BLaER1 treated with 17β-estradiol and CSF1 and Interleukin-3, amounts not matched to agents 10 nM and 100 nM (cell line): Measurements from ENCODE around the gene ZNF664.

Experiments
- H3K27ac ChIP-seq, 11 experiments: shearing (Covaris generic); formaldehyde crosslinking; 2 replicates each; pipeline ENCODE4 v1.8.1; 2022
- H3K27me3 ChIP-seq, 11 experiments: shearing (Covaris generic); formaldehyde crosslinking; 2 replicates each; pipeline ENCODE4 v1.8.1; 2022
- H3K36me3 ChIP-seq, 11 experiments: shearing (Covaris generic); formaldehyde crosslinking; 2 replicates each; pipeline ENCODE4 v1.8.1; 2022
- H3K4me1 ChIP-seq, 10 experiments: shearing (Covaris generic); formaldehyde crosslinking; 2 replicates each; pipeline ENCODE4 v1.8.1; 2022
- H3K4me2 ChIP-seq, 11 experiments: shearing (Covaris generic); formaldehyde crosslinking; 2 replicates each; pipeline ENCODE4 v1.8.1; 2022
- H3K4me3 ChIP-seq, 10 experiments: shearing (Covaris generic); formaldehyde crosslinking; 2 replicates each; pipeline ENCODE4 v1.8.1; 2022
- H3K9ac ChIP-seq, 11 experiments: shearing (Covaris generic); formaldehyde crosslinking; 2 replicates each; pipeline ENCODE4 v1.8.1; 2022
- H3K9me3 ChIP-seq, 11 experiments: shearing (Covaris generic); formaldehyde crosslinking; replicated peaks in 1 of 11; 2 replicates each; pipeline ENCODE4 v1.8.1; 2022
- H4K20me1 ChIP-seq, 11 experiments: shearing (Covaris generic); formaldehyde crosslinking; 2 replicates each; pipeline ENCODE4 v1.8.1; 2022
- Cebpa-rat ChIP-seq, 11 experiments: shearing (Covaris generic); IDR thresholded peaks; 2 replicates each; pipeline ENCODE4 v1.8.1; 2022

The ZNF664 gene

GRCh38 chr12:123948796-123949769 lies 23.9 kb upstream of the ZNF664 start:
- Histone ChIP-seq H3K9ac (no peak overlapping the region), H4K20me1 (peaks cover 0 to 54% (median 7%) of the 10 kb centered on the region in 11 experiments; a peak in 10 of 22 replicates), H3K27ac (no peak overlapping the region), H3K9me3 (peaks cover 0 to 4% (median 0%) of the 10 kb centered on the region in 11 experiments; a peak in 1 of 22 replicates), H3K4me2 (no peak overlapping the region), H3K27me3 (no peaks in the 10 kb centered on the region), H3K36me3 (peaks cover 0 to 42% (median 4%) of the 10 kb centered on the region in 11 experiments; a peak in 7 of 22 replicates), H3K4me3 (no peak overlapping the region), H3K4me1 (peaks cover 1 to 13% (median 9%) of the 10 kb centered on the region in 10 experiments; a peak in 15 of 20 replicates)
- no peak for TF ChIP-seq Cebpa-rat (IDR thresholded peaks at IDR 0.05)

- TF ChIP-seq Cebpa-rat (IDR thresholded peaks at IDR 0.05), result no peak
- Histone ChIP-seq H3K36me3 (peaks cover 0 to 35% (median 4%) of the 10 kb centered on the region in 11 experiments; a peak in 6 of 22 replicates), H4K20me1 (peaks cover 0 to 60% (median 7%) of the 10 kb centered on the region in 11 experiments; a peak in 10 of 22 replicates), H3K9ac (no peak overlapping the region), H3K27ac (no peak overlapping the region), H3K27me3 (no peaks in the 10 kb centered on the region), H3K4me2 (no peak overlapping the region), H3K4me3 (no peak overlapping the region), H3K4me1 (peaks cover 0 to 13% (median 6%) of the 10 kb centered on the region in 10 experiments; a peak in 8 of 20 replicates), H3K9me3 (no peaks in the 10 kb centered on the region)
Observed at GRCh38 chr12:123949770-123950165, 23.2 kb upstream of the ZNF664 start.

GRCh38 chr12:123950476-123951349 lies 22.3 kb upstream of the ZNF664 start:
- Histone ChIP-seq H3K9me3 (no peaks in the 10 kb centered on the region), H3K4me1 (peaks cover 0 to 13% (median 5%) of the 10 kb centered on the region in 10 experiments; a peak in 8 of 20 replicates), H3K4me2 (peak overlapping the region in 1 of 11 experiments; percentile 12; a peak in 1 of 22 replicates), H3K27me3 (no peaks in the 10 kb centered on the region), H3K36me3 (peaks cover 0 to 26% (median 0%) of the 10 kb centered on the region in 11 experiments; a peak in 3 of 22 replicates), H3K27ac (no peak overlapping the region), H3K9ac (no peak overlapping the region), H4K20me1 (peaks cover 0 to 53% (median 5%) of the 10 kb centered on the region in 11 experiments; a peak in 10 of 22 replicates), H3K4me3 (no peak overlapping the region)
- TF ChIP-seq Cebpa-rat (IDR thresholded peaks at IDR 0.05), result no peak

- H3K36me3 ChIP-seq, result peaks cover 0 to 21% (median 0%) of the 10 kb centered on the region in 11 experiments; a peak in 3 of 22 replicates
- no peaks in the 10 kb centered on the region for H3K9me3 ChIP-seq
- peaks cover 0 to 13% (median 5%) of the 10 kb centered on the region in 10 experiments; a peak in 8 of 20 replicates for H3K4me1 ChIP-seq
- H3K27me3 ChIP-seq, result no peaks in the 10 kb centered on the region
- no peak overlapping the region for H3K9ac ChIP-seq
- H3K4me3 ChIP-seq, result no peak overlapping the region
- peaks cover 0 to 46% (median 5%) of the 10 kb centered on the region in 11 experiments; a peak in 10 of 22 replicates for H4K20me1 ChIP-seq
- no peak overlapping the region for H3K27ac ChIP-seq
- no peak overlapping the region for H3K4me2 ChIP-seq
- TF ChIP-seq Cebpa-rat (IDR thresholded peaks at IDR 0.05), result no peak
Observed at GRCh38 chr12:123951467-123951866, 21.5 kb upstream of the ZNF664 start.

GRCh38 chr12:123952037-123952436 lies 21.0 kb upstream of the ZNF664 start:
- H3K9ac ChIP-seq, result no peak overlapping the region
- no peak overlapping the region for H3K4me3 ChIP-seq
- no peaks in the 10 kb centered on the region for H3K27me3 ChIP-seq
- peaks cover 0 to 40% (median 5%) of the 10 kb centered on the region in 11 experiments; a peak in 10 of 22 replicates for H4K20me1 ChIP-seq
- peak overlapping the region in 7 of 11 experiments; percentile 8 to 35 (median 14); a peak in 6 of 22 replicates for H3K4me2 ChIP-seq
- H3K9me3 ChIP-seq, result no peaks in the 10 kb centered on the region
- H3K27ac ChIP-seq, result no peak overlapping the region
- peaks cover 0 to 13% (median 5%) of the 10 kb centered on the region in 10 experiments; a peak in 8 of 20 replicates for H3K4me1 ChIP-seq
- TF ChIP-seq Cebpa-rat (IDR thresholded peaks at IDR 0.05), result no peak
- H3K36me3 ChIP-seq, result peaks cover 0 to 21% (median 0%) of the 10 kb centered on the region in 11 experiments; a peak in 3 of 22 replicates

GRCh38 chr12:123954647-123955350 lies 18.2 kb upstream of the ZNF664 start:
- H3K36me3 ChIP-seq, result 0 out of 22 replicates have a peak, but pooled peaks cover 0 to 3% (median 0%) of the 10 kb centered on the region in 11 experiments
- no peak overlapping the region for H3K4me3 ChIP-seq
- no peak for TF ChIP-seq Cebpa-rat (IDR thresholded peaks at IDR 0.05)
- H3K27me3 ChIP-seq, result no peaks in the 10 kb centered on the region
- H3K4me1 ChIP-seq, result peaks cover 0 to 13% (median 7%) of the 10 kb centered on the region in 10 experiments; a peak in 9 of 20 replicates
- peaks cover 0 to 28% (median 8%) of the 10 kb centered on the region in 11 experiments; a peak in 9 of 22 replicates for H4K20me1 ChIP-seq
- no peak overlapping the region for H3K4me2 ChIP-seq
- H3K9me3 ChIP-seq, result no peaks in the 10 kb centered on the region
- no peak overlapping the region for H3K27ac ChIP-seq
- no peak overlapping the region for H3K9ac ChIP-seq

- no peaks in the 10 kb centered on the region for H3K27me3 ChIP-seq
- H3K4me3 ChIP-seq, result no peak overlapping the region
- H4K20me1 ChIP-seq, result peaks cover 0 to 29% (median 0%) of the 10 kb centered on the region in 11 experiments; a peak in 7 of 22 replicates
- H3K4me1 ChIP-seq, result peaks cover 0 to 11% (median 6%) of the 10 kb centered on the region in 10 experiments; a peak in 8 of 20 replicates
- no peak for TF ChIP-seq Cebpa-rat (IDR thresholded peaks at IDR 0.05)
- H3K27ac ChIP-seq, result no peak overlapping the region
- no peaks in the 10 kb centered on the region for H3K9me3 ChIP-seq
- 0 out of 22 replicates have a peak, but pooled peaks cover 0 to 6% (median 0%) of the 10 kb centered on the region in 11 experiments for H3K36me3 ChIP-seq
- H3K9ac ChIP-seq, result no peak overlapping the region
- no peak overlapping the region for H3K4me2 ChIP-seq
Observed at GRCh38 chr12:123956249-123956648, 16.8 kb upstream of the ZNF664 start.

- Histone ChIP-seq H3K4me2 (peak overlapping the region in 4 of 11 experiments; percentile 4 to 38 (median 16); a peak in 4 of 22 replicates), H3K9ac (no peak overlapping the region), H3K27me3 (no peaks in the 10 kb centered on the region), H3K36me3 (0 out of 22 replicates have a peak, but pooled peaks cover 0 to 6% (median 0%) of the 10 kb centered on the region in 11 experiments), H3K4me1 (peaks cover 0 to 8% (median 2%) of the 10 kb centered on the region in 10 experiments; a peak in 8 of 20 replicates), H3K4me3 (no peak overlapping the region), H3K9me3 (no peaks in the 10 kb centered on the region), H4K20me1 (peaks cover 0 to 33% (median 7%) of the 10 kb centered on the region in 11 experiments; a peak in 8 of 22 replicates), H3K27ac (no peak overlapping the region)
- TF ChIP-seq Cebpa-rat (IDR thresholded peaks at IDR 0.05), result no peak
Observed at GRCh38 chr12:123957196-123957595, 15.8 kb upstream of the ZNF664 start.
